K562 (cell line): ENCODE results near the gene CYP4V2. TPM values are rescaled to one million over a fixed set of nuclear protein-coding genes. Genes with fewer than 3 reads are reported as not detected.

ENCODE experiments used
- ATF1 ChIP-seq, 2 experiments: fragments of 450-650 bp in 1 of 2; IDR thresholded peaks; 2 replicates each; pipeline ENCODE4 v1.6.1; 2016; ENCODE audit warnings: missing compliant biosample characterization in 1 of 2, missing genetic modification characterization in 1 of 2
- CBX1 ChIP-seq: sonication (generic); IDR thresholded peaks from 2 replicates; pipeline ENCODE4 v1.6.1; 2016; ENCODE audit warnings: antibody characterized with exemption, low read depth, mild to moderate bottlenecking
- CREB1 ChIP-seq, 2 experiments: sonication (generic) in 1 of 2; formaldehyde crosslinking in 1 of 2; IDR thresholded peaks; 2 replicates each; pipeline versions ENCODE4 v1.6.1 to v1.8.0; 2012 to 2022; ENCODE audit warnings: inconsistent platforms in 1 of 2, mild to moderate bottlenecking in 1 of 2, missing genetic modification reagents in 1 of 2, moderate library complexity in 1 of 2
- HDAC3 ChIP-seq: fragments of 450-650 bp; IDR thresholded peaks from 2 replicates; pipeline ENCODE4 v1.6.1; 2018; ENCODE audit warnings: borderline replicate concordance, mild to moderate bottlenecking, moderate library complexity; ENCODE audit not compliant: partially characterized antibody
- HNRNPLL ChIP-seq: fragments of 200-400 bp; formaldehyde crosslinking; IDR thresholded peaks from 2 replicates; pipeline ENCODE4 v1.6.1; 2017; ENCODE audit warnings: low read length, low read depth, mild to moderate bottlenecking; ENCODE audit not compliant: poor library complexity, severe bottlenecking
- NR2C1 ChIP-seq, 2 experiments: fragments of 450-650 bp; IDR thresholded peaks; 2 replicates each; pipeline ENCODE4 v1.6.1; 2017; ENCODE audit warnings: mild to moderate bottlenecking in 2 of 2, antibody characterized with exemption in 1 of 2, inconsistent platforms in 1 of 2, missing compliant biosample characterization in 1 of 2, missing genetic modification characterization in 1 of 2
- PHF8 ChIP-seq: fragments of 200-600 bp; sonication (generic); IDR thresholded peaks from 2 replicates; pipeline ENCODE4 v1.6.1; 2012; ENCODE audit warnings: mixed run types, mild to moderate bottlenecking, inconsistent platforms, low read length, moderate library complexity, borderline replicate concordance
- PTBP1 ChIP-seq: fragments of 200-400 bp; formaldehyde crosslinking; IDR thresholded peaks from 2 replicates; pipeline ENCODE4 v1.6.1; 2017; ENCODE audit warnings: low read depth, low read length
- TFAP4 ChIP-seq: sonication (generic); formaldehyde crosslinking; IDR thresholded peaks from 2 replicates; pipeline ENCODE4 v1.8.0; 2022; ENCODE audit warnings: missing genetic modification reagents, mild to moderate bottlenecking, moderate library complexity, borderline replicate concordance
- WHSC1 ChIP-seq: IDR thresholded peaks from one replicate; pipeline ENCODE4 v1.6.1; 2012; ENCODE audit warnings: low read length, control low read depth, inconsistent platforms
- YY1 ChIP-seq, 3 experiments: IDR thresholded peaks; 2 replicates each; pipeline ENCODE4 v1.6.1; 2011; ENCODE audit warnings: low read length in 2 of 3, mild to moderate bottlenecking in 2 of 3, moderate library complexity in 2 of 3, borderline replicate concordance in 1 of 3, control low read depth in 1 of 3, low read depth in 1 of 3; ENCODE audit not compliant: insufficient read depth in 3 of 3, insufficient replicate concordance in 2 of 3, control insufficient read depth in 1 of 3, insufficient read length in 1 of 3; ENCODE audit errors: extremely low read depth in 1 of 3
- ZNF318 ChIP-seq, 2 experiments: fragments of 450-650 bp; IDR thresholded peaks; 2 replicates each; pipeline ENCODE4 v1.6.1; 2016; ENCODE audit warnings: mild to moderate bottlenecking in 2 of 2, borderline replicate concordance in 1 of 2, low read depth in 1 of 2, moderate library complexity in 1 of 2
- polyA plus RNA-seq, 8 experiments: library from polyadenylated mRNA; depleted of rRNA in 4 of 8; stranded (reverse) in 5 of 8; unstranded in 3 of 8; fragments of >200 nt; fragmentation: Nextera tagmentation in 2 of 8; fragmentation: Illumina TruSeq in 1 of 8; extraction: Ambion mirVana in 2 of 8; extraction: Trizol in 1 of 8; gene quantifications; 2 replicates each; pipeline versions ENCODE4 v1.2.1 to v1.2.3, GENCODE V29; 2011 to 2014; ENCODE audit warnings: inconsistent platforms in 1 of 8, missing spikeins in 1 of 8
- total RNA-seq, 7 experiments: library from RNA; depleted of rRNA in 6 of 7; stranded (reverse); fragments of >200 nt in 6 of 7; fragmentation: Illumina TruSeq in 2 of 7; extraction: Trizol in 2 of 7; gene quantifications; 2 replicates each; pipeline versions ENCODE4 v1.2.1 to v1.2.3, GENCODE V29; 2011 to 2021; ENCODE audit warnings: low replicate concordance in 1 of 7

Gene CYP4V2
- total and polyA plus RNA-seq, 9 of the 15 experiments (the other 6 are each of a cell fraction or from before 2014, with no cell fraction given), result 1.1 to 8.3 (median 3.9) TPM

DNA sequence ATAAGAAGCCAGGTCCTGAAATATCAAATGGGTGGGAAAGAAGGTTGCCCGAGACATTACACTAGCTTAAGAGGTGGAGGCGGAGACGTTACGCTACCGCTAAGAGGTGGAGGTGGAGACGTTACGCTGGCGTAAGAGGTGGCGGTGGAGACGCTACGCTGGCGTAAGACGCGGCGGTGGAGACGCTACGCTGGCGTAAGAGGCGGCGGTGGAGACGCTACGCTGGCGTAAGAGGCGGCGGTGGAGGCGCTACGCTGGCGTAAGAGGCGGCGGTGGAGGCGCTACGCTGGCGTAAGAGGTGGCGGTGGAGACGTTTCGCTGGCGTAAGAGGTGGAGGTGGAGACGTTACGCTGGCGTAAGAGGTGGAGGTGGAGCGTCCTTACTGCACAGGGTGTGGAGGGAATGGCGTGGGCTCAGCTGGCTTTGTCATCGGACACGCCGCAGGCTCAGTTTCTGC, 12.8 kb downstream of the CYP4V2 start (continued):
- TF ChIP-seq HNRNPLL (peak; percentile 99), TFAP4 (peak; percentile 56; the same call in 1 of the 2 replicates), CREB1 (IDR thresholded peaks at IDR 0.05) (peak; percentile 99), CREB1 (CRISPR knock-in tag; IDR thresholded peaks at IDR 0.05) (peak; percentile 65; the same call in 1 of the 2 replicates), NR2C1 (IDR thresholded peaks at IDR 0.05) (no peak), NR2C1 (tag; IDR thresholded peaks at IDR 0.05) (no peak), ZNF318 (IDR thresholded peaks at IDR 0.05; ENCODE audit: borderline replicate concordance in 1 of 2, low read depth in 1 of 2) (no peak), ATF1 (CRISPR knock-in tag; IDR thresholded peaks at IDR 0.05) (no peak), ATF1 (tag; IDR thresholded peaks at IDR 0.05) (peak; percentile 74), PTBP1 (no peak), CBX1 (no peak), HDAC3 (peak; percentile 71), WHSC1 (no peak), PHF8 (peak; percentile 26; the same call in 1 of the 2 replicates), YY1 (IDR thresholded peaks at IDR 0.05; ENCODE audit: borderline replicate concordance in 1 of 3, control insufficient read depth in 1 of 3, extremely low read depth in 1 of 3, insufficient read depth in 3 of 3, insufficient read length in 1 of 3, insufficient replicate concordance in 2 of 3, low read depth in 1 of 3, low read length in 2 of 3) (peak in 1 of 3 experiments; percentile 38)
